Colon (tissue), 2 donors: ENCODE data around the gene MLH3.
"Not testable (repeated sequence)": the region's sequence is repeated elsewhere in the genome, so short reads cannot be mapped to it uniquely, and the experiment has no call there.

Experiments used
- FAIRE-seq: peaks from 2 replicates; lab custom pipeline; 2012; peaks lifted over from hg19 to GRCh38; lab: Jason Lieb, UNC
- donor health status: control.
- donor health status: control.

Gene MLH3

DNA sequence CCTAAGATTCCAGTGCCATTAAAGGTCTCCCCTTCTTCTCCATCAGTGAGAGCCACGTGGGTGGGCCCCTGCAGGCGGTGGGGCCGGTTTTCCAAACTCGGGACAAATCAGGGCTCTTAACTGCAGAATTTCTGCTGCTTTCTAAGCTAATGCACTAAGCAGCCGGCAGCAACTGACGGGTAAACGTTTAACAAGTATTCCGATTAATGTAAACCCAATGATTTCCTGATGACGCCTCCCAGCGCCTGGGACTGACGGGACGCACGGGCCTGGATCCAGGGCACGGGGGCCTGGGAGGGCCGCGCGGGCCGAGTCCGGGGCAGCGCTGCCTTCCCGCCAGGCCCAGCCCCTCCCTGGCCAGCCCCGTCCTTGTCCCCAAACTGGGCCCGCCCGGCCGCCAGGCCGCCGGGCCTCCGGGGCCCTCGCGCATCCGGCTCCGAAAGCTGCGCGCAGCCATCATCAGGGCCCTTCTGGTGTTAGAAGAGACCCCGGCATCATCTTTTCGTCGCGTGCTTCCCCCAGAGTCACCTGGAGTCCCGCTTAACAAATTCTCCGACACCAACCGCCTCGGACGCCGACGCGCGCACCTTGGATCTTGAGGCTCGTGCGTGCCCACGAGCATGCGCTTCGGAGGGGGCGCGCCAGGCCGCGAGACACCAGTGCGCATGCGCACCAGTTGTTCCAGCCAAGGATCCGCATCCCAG is at the start of gene MLH3:
Gene MLH3 (minus strand): TSS at position 616 of the 704 bp plus-strand sequence. CDS start 1,812 bp downstream, outside the sequence.
- FAIRE-seq = no peak

- FAIRE-seq = no peak
Observed at GRCh38 chr14:75098682-75099081, 47.4 kb upstream of the MLH3 start.

GRCh38 chr14:75098212-75098611 is 46.9 kb upstream of the MLH3 start:
- FAIRE-seq = no peak

GRCh38 chr14:75096959-75097358 is 45.7 kb upstream of the MLH3 start:
- FAIRE-seq = no peak

DNA sequence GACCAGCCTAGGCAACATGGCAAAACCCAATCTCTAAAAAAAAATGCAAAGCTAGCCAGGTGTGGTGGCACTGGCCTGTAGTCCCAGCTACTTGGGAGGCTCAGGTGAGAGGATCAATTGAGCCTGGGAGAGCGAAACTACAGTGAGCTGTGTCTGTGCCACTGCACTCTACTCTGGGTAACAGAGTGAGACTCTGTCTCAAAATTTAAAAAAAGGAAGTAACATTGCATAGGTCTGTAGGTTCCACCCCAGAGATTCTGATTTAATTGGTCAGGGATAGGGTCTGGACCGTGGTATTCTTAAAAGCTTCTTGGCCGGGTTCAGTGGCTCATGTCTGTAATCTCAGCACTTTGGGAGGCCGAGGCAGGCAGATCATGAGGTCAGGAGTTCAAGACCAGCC is 44.4 kb upstream of the MLH3 start:
- no peak for FAIRE-seq

DNA sequence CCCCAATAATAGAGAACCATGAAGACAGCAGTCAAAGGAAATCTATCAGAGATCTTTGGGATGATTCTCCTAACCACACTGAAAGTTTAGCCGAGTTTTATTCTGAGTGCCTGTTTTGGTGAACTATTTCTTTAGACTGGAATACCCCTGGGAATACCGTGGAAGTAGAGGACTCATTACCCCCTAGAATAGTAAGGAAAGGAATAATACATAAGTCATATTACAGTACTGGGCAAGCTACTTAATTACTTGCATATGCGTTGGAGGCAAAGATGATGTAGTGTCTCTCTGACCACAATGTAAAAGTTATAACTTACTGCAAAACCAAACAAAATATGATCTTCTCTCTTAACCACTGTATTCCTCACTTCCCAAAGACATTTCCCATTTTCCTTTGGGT is 43.6 kb upstream of the MLH3 start:
- FAIRE-seq = no peak

DNA sequence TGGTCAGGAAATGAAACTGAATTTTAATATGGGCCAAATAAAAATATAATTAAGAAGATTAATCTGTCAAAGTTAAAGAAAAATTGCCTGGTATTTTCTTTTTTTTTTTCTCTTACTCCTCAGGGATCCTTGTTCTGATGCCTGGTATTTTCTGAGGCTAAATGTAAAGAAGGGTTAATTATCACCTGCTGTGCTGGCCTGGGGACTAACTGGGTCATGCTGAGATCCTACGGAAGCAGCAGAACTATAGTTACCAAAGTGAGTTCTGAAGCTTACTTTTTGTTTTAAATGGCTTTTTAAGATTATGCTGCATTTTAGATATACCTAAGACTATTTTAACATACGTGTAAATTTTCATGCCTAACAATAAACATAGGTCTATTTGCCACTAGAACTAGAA is 41.4 kb upstream of the MLH3 start:
- no peak for FAIRE-seq

- FAIRE-seq = no peak
Observed at GRCh38 chr14:75091251-75091650, 40.0 kb upstream of the MLH3 start.

- FAIRE-seq = no peak
Observed at GRCh38 chr14:75090353-75090752, 39.1 kb upstream of the MLH3 start.

DNA sequence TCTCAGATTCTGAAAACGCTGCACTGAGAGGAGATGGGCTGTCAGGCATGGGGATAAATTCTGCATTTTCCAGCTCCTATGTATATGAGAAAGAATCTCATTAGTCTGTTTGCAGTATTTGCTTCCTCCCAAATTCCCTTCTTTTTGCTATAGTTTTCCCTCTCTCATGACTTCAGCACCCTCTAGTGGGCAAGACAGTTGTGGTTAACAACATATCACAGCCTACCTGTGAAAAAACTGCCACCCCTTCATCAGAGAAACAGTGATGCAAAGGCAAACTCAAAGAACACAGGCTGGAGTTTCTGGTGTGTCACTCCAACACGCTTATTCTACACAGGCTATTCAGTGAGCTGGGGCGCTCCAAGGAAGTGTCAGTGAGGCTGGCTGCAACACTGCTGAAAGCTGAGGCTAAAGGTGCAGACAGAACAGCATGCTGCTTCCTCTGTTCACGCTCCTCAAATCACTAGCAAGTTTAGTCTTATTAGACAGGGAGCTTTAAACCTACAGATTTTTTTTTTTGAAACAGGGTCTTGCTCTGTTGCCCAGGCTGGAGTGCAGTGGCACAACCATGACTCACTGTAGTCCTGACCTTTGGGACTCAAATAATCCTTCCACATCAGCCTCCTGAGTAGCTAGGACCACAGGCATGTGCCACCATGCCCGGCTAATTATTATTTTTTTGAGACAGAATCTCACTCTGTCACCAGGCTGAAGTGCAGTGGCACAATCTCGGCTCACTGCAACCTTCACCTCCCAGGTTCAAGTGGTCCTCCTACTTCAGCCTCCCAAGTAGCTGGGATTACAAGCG is 37.5 kb upstream of the MLH3 start:
- FAIRE-seq = no peak

- FAIRE-seq = no peak
Observed at GRCh38 chr14:75088153-75088552, 36.9 kb upstream of the MLH3 start.

DNA sequence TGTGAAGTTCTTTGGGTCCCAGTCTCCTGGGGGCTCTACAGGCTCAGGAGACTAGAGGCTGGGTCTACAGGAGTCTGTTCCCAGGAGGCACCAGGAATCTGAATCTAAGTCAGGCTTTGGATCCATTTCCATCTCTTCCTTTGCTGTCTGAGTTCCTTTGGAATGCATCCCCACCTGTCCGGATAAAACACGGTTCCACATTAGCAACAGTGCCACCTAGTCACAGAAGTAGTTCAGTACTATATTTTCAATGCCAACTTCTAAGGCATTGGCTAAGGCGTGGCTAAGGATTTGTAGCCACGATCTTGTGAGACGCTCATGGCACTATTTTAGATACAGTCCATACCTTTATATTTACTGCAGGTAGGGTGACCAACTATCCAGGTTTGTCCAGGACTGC is 33.2 kb upstream of the MLH3 start:
- no peak for FAIRE-seq

- no peak for FAIRE-seq
Observed at GRCh38 chr14:75083271-75083670, 32.0 kb upstream of the MLH3 start.

GRCh38 chr14:75081660-75082229 is 30.5 kb upstream of the MLH3 start:
- FAIRE-seq = no peak

DNA sequence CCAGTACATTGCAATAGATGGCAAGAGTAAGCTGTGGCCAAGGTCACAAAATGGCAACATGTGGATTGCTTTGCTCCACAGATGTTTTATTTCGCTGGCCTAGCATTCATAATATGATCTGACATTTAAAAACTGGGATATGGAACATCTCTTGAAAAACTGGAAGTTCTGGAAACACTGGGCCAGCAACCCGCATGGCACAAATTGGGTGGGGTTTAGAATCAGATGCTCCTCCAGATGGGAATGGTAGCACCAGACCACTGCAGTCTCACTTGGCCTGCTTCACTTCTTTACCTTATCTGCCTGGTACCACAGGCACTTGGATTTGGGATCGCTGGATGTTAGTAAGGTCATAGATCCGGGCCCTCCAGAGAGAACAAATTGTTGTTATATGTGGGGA is 28.3 kb upstream of the MLH3 start:
- FAIRE-seq = no peak

DNA sequence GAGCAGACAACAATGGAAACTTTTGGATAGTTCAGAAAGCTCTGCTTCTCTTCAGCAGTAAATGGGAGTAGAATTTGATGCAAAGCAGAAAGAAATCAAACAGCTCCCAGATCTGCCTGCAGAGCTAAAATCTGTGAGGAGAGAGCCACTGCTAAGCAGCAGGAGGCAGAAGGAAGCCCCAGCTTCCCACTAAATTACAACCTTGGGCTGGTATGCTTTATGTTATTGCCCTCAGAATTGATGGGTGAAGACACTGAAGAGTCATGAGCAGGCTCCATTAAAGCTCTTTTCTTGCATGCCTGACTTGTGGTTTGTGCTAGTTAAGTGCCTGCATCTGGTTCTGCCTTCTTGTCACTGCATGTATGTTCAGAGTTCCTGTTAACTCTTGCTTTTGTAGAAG is 26.5 kb upstream of the MLH3 start:
- no peak for FAIRE-seq

DNA sequence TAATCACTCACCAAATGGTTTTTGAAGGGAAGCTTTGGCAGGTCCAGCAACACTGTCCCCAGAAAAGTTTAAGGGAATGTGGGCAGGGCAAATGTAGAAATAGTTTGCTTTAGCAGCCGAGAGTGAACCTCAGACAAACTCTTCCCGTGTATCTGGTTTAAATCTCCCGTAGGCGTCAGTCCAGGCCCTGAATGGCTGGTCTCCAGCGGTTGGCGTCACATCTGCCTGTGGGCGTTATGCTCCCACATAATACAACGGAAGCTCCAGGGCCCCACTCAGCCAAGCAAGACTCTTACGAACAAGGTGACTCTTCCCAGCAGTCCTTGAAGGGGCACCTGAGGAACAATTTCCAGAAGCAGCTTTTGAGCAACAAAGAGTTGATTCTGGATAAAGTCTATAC is 19.1 kb upstream of the MLH3 start:
- FAIRE-seq = no peak

GRCh38 chr14:75069811-75070145 is 18.5 kb upstream of the MLH3 start:
- FAIRE-seq = no peak

- no peak for FAIRE-seq
Observed at GRCh38 chr14:75069121-75069810, 18.0 kb upstream of the MLH3 start, which contains the start of gene ZC2HC1C. TSS of gene ZC2HC1C (plus strand) at chr14:75069641. CDS start at chr14:75070574, 933 bp downstream.

GRCh38 chr14:75068294-75069120 is 17.2 kb upstream of the MLH3 start:
- no peak for FAIRE-seq

GRCh38 chr14:75067765-75068164 is 16.5 kb upstream of the MLH3 start:
- not testable (repeated sequence) for FAIRE-seq

GRCh38 chr14:75067212-75067611 is 15.9 kb upstream of the MLH3 start:
- FAIRE-seq = no peak
